Non-pigmented ciliary epithelial cell (primary cell): ENCODE results near the gene ELL.
"Not testable (repeated sequence)": the region's sequence is repeated elsewhere in the genome, so short reads cannot be mapped to it uniquely, and the experiment has no call there.

Experiments used
- DNase-seq: peaks from one replicate; pipeline ENCODE4 v3.0.0-alpha.2; 2010; ENCODE audit warnings: low read depth

ELL gene

DNA sequence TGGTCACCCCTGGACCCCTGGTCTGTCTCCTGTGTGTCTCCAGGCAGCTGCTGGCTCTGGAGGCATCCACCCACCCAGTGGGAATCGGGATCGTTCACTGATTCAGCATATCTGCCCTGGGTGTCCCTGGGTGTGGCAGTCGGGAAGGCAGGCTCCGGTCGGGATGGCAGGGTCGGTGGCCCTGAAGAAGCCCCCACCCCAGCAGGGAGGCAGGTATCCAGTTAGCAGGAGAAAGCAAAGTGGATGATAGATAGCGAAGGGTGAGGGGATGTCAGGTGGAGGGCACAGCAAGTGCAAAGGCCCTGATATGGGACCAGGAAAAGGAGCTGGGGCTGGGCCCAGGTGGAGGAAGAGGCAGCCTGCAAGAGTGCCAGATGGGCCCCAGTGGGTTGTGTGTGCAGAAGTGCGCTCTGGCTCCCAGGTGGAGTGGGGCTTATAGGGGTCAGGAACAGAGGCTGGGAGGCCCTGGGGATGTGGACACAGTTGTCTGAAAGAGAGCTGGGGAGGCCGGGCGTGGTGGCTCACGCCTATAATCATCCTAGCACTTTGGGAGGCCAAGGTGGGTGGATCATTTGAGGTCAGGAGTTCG, 100.4 kb downstream of the ELL start:
- DNase-seq = no peak

GRCh38 chr19:18420930-18421329, 100.9 kb downstream of the ELL start:
- no peak for DNase-seq

DNA sequence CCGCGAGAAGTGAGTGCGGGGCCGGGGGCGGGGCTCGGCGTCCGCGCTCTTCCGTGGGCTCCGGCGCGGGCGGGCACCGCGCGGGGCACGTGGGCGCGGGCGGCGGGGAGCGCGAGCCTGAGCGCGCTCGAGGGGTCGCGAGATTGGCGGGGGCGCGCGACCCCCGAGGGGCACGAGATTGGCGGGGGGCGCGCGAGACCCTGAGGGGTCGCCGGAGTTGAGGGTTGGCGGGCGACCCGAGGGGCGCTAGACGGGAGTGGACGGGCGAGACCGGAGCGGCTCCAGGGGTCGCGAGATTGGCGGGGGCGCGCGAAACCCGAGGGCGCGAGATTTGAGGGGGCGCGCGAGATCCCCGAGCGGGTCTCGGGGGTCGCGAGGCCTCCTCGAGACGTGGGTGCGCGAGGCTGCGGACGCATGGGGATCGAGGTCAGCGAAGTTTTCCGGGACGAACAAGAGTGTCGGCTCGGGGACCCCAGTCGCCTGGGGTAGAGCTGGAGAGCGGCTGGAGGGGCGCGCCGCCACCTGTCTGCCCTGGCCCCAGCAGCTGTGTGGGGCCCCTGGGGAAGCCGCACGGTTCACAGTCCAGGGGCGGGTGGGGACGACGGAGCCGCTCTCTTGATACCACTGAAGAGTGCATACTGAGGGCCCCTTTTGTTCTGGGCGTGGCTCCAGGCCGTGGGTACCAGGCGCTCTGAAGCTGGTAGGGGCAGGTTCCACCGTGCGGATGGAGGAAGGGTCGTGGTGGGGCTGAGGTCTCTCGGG, 102.0 kb downstream of the ELL start:
- no peak for DNase-seq

- no peak for DNase-seq
Measured at GRCh38 chr19:18419195-18419698, 102.6 kb downstream of the ELL start, which contains the start of gene SSBP4. TSS of gene SSBP4 (plus strand) at chr19:18419398. CDS start at chr19:18419649, 251 bp downstream.

DNA sequence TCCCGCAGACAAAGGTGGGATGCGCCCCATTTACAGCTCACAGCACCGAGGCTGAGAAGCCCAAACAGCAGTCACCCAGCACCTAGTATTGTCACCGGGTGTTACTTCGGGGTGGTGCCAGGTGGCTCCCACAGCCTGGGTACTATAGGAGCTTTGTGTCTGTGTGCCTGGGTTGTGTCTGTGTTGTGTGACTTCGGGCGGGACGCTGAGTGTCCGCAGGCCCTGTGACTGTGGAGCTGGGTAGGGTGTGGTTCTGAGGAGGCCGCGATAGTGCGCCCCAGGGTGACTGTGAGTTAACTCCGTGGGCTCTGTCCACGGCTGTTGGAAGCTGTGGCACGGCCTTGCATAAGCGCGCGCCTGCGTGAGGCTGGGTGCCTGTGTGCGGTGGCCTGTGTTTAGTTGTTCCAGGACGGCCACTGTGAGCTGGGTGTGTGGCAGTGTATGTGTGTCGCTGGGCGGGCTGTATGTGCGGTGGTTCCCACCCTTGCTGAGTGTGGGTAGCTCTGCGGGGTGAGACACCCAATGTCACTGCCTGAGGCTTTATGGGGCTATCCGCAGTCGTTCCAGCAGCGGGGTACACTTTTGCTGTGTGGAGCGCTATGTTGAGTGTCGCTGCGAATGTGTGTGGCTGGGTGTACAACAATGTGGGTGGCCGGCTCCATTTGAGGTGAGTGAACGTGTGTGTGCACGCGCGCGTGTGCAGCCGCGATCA, 103.2 kb downstream of the ELL start:
- DNase-seq = no peak

DNA sequence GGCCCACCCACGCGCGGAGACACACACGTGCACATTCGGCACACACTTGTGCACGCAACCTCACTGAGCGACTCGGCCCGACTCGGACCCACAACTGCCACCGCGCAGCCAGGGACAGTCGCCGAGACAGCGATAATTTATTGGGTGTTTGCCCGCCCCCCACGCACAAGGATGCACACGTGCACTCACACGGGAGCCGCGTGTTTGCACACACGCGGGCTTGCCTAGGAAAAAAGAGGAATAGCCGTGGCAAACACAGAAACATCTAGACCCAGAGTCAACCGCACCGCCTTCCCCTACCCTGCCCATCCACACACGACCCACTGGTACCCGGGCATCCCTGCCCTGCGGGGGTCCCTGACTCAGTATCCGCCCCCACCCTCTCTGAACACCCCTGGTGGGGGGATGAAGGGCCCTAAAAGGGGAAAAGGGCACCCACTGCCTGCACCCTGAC, 103.8 kb downstream of the ELL start:
- DNase-seq = no peak

DNA sequence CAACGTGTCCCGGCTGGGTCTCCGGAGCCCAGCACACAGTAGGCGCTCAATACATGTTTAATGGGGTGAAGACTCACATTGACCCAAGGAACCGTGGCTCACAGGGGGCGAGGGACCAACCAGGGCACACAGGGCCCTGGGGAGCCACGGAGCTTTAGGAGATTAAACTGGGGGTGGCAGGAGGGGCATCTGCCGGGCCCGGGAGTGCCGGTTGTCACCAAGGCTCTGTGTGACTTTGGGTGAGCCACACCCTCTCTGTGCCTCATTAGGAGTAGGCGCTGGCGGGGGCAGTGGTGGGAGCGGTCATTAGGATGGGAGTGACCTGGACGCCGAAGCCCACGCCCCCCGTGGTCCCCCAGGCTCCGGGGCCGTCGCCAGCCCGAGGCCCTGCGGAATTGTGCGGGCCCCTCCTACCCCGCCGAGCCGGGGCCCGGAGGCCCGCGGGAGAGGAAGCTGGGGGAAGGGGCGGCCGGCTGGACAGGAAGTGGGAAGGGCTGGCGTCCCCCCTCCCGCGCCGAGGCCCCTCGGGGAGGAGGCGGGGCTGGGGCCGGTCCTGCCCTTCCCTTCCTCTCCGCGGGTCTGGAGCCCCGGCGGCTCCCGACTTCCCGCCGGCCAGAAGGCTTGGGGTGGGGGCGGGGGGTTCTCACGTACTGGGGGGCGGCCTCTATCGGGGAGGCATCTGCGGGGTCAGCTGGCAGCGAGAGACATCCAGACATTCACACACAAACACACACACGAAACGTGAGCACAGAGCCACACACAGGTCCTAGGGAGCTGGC, 104.4 kb downstream of the ELL start:
- DNase-seq = no peak

- DNase-seq = no peak
Measured at GRCh38 chr19:18416778-18417249, 105.1 kb downstream of the ELL start.

GRCh38 chr19:18415178-18415867, 106.5 kb downstream of the ELL start:
- DNase-seq = no peak

- no peak for DNase-seq
Measured at GRCh38 chr19:18414504-18415177, 107.2 kb downstream of the ELL start.

GRCh38 chr19:18412610-18413239, 109.1 kb downstream of the ELL start:
- no peak for DNase-seq

DNA sequence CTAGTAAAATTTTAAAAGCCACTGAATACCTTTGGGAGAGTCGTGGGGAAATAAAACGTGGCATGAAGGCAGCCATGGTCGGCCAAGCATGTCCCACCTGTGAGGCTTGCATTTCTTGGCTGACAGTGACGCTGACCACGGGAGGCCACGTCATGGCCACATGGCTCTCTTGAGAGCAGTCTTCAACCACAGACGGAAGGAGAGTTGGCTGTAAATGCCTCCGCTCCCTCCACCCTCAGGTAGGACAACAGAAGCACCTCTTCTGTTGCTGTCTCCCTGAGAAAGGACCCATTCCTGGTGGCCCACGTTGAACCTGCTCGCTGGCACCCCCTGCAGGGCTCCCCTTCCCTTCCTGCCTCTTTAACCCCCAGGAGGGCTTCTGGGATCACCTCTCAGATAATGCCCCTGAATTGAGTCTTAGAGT, 113.8 kb downstream of the ELL start:
- DNase-seq = no peak

- DNase-seq = no peak
Measured at GRCh38 chr19:18406749-18407148, 115.1 kb downstream of the ELL start.

DNA sequence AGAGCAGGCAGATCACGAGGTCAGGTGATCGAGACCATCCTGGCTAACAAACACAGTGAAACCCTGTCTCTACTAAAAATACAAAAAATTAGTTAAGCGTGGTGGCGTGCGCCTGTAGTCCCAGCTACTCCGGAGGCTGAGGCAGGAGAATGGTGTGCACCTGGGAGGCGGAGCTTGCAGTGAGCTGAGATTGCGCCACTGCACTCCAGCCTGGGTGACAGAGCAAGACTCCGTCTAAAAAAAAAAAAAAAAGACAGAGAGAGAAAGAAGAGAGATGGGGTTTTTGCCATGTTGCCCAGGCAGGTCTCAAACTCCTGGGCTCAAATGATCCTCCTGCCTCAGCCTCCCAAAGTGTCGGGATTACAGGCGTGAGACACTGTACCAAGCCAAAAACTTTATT, 116.1 kb downstream of the ELL start:
- DNase-seq = not testable (repeated sequence)

- not testable (repeated sequence) for DNase-seq
Measured at GRCh38 chr19:18402455-18403248, 119.2 kb downstream of the ELL start.

GRCh38 chr19:18401580-18402112, 120.2 kb downstream of the ELL start:
- no peak for DNase-seq

GRCh38 chr19:18399008-18399407, 122.9 kb downstream of the ELL start:
- no peak for DNase-seq

DNA sequence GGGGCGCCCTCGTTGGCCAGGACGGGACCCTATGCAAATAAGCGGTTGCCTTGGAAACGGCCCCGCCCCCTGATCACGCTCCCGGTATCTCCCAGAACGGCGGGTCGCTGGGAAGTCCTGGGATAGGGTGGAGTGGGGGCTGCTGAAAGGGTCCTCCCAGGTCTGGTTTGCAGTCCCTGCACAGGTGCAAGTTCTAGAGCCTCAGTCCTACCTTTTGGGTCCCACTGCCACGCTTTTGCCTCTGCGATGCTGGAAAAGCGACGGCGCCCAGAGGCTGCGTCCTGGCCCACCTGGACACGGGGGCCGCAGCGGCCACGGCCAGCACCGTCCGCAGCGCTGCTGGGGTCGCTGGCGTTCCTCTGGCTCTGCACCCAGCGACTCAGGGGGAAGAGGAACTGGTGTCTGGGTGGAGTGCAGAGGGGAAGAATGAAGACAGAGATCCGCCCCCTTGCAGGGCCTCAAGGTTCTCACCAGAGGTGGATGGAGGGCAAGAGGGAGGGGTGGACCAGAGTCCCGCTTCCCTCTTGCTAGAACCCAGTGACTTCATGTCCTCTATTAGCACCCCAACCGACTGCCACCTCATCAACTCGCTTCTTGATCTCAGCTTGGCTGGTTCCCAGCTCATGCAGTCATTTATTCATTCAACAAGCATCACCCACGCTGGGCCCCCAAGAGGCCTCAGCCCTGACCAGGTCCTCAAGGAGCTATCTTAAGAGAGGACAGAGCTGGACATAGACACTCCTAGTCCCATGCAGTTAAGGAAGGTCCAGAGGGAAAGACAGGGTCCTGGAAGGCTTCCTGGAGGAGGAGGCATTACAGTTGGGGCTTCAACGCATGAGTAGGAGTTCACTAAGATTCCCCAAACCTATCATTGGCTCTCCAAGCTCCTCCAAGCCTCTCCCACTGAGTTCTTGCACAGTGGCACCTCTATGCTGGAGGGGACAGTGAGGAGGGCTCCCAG, 124.3 kb downstream of the ELL start, which contains the start of gene LRRC25:
Gene LRRC25 (minus strand): TSS at position 381 of the 961 bp plus-strand sequence. CDS start 659 bp downstream, outside the sequence.
- no peak for DNase-seq
